Mucosa of descending colon (tissue), 3 donors: ENCODE data around the gene MC5R. TPM values are rescaled to one million over a fixed set of nuclear protein-coding genes. Genes with fewer than 3 reads are reported as not detected.
"Not testable (repeated sequence)": the region's sequence is repeated elsewhere in the genome, so short reads cannot be mapped to it uniquely, and the experiment has no call there.

Experiments
- ATAC-seq: fragments of 200-7000 bp; cut with Tn5 transposase; one replicate; pipeline ENCODE4 v1.9.1; 2020; ENCODE audit warnings: mild to moderate bottlenecking, moderate library complexity
- DNase-seq, 3 donors: peaks; one replicate each; pipeline ENCODE4 v3.0.0-alpha.2; 2020
- H3K36me3 ChIP-seq: fragments of 200-600 bp; one replicate; pipeline ENCODE4 v1.8.0; 2021; ENCODE audit warnings: low read depth, mild to moderate bottlenecking
- H3K4me1 ChIP-seq: fragments of 200-600 bp; one replicate; pipeline ENCODE4 v1.8.0; 2021; ENCODE audit warnings: low read depth, mild to moderate bottlenecking
- H3K4me3 ChIP-seq: fragments of 200-600 bp; one replicate; pipeline ENCODE4 v1.8.0; 2021; ENCODE audit warnings: mild to moderate bottlenecking
- H3K9me3 ChIP-seq: fragments of 200-600 bp; one replicate; pipeline ENCODE4 v1.8.0; 2021; ENCODE audit warnings: mild to moderate bottlenecking
- CTCF ChIP-seq: fragments of 200-600 bp; IDR thresholded peaks from one replicate; pipeline ENCODE4 v1.8.0; 2022; ENCODE audit warnings: antibody characterized with exemption, mild to moderate bottlenecking
- intact Hi-C, 2 donors: fragments of 100-400 bp; cut with DNase I in 1 of 2; cut with micrococcal nuclease in 1 of 2; formaldehyde crosslinking; loops; one replicate each; pipeline versions ENCODE4 v1.11.0 to v1.11.1; 2022; cut with DNase I, micrococcal nuclease
- total RNA-seq, 3 donors: library from RNA; stranded (reverse); fragmentation: NEBNext Ultra II Directional in 2 of 3; extraction: Animal tissue kit (Norgen Biotek cat#: 25700) in 2 of 3; gene quantifications; one replicate each; pipeline versions ENCODE4 v1.2.1 to v1.2.4, GENCODE V29; 2021 to 2023
- donor health status: DM: no; HTN: no; CAD: no; lungs with moderate emphysema.
- donor health status: DM: no; HTN: no; CAD: no.
- donor health status: DM: no; HTN: yes; CAD: no.

MC5R gene
- total RNA-seq, 3 donors from 2014 or later, result not detected

DNA sequence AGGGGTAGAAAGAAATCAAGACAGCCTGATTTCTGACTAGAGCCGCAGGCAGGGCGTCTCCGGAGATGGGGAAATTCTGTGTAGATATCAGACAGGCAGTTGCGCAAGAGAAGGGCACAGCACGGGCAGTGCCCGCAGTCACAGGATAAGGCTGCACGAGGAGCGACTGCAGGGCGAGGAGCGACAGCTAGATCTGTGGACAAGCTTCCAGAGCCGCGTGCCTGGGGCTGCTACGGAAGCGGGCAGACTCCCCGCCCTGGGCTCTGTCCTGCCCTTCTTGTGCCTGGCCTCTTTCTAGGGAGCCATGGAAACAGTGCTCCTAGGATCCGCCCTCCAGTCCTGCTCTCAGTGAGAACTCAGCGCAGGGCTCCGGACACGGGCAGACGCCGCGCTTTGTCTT lies 12.6 kb downstream of the MC5R start:
- Histone ChIP-seq H3K9me3 (no peaks in the 10 kb centered on the region), H3K4me1 (no peaks in the 10 kb centered on the region), H3K4me3 (no peak overlapping the region), H3K36me3 (no peaks in the 10 kb centered on the region)
- no peak for TF ChIP-seq CTCF
- DNase-seq (no peak), ATAC-seq (no peak)
- intact Hi-C loops, result no loop called here

DNA sequence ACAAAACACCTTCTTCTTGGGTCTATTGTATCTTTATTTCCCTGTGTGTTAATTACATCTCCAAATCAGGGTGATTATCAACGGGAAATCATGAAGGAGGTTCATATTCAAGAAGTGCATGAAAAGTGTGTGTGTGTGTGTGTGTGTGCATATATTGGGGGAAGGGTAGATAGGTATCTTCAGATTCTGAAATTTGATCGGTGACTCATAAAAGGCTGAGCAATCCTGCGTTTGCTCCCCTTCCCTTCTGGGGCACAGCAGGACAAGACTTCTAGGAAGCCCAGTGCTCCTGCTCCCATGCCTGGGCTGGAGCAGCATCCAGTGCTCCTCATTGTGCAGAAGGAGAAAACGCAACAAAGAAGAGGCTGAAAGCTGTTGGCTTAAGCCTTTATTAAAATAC lies 25.8 kb downstream of the MC5R start:
- no peak for TF ChIP-seq CTCF

GRCh38 chr18:13862898-13863297 lies 38.9 kb downstream of the MC5R start:
- peak; percentile 80 for ATAC-seq
- intact Hi-C loops, H3K4me1 ChIP-seq, H3K36me3 ChIP-seq, H3K9me3 ChIP-seq, H3K4me3 ChIP-seq: not testable (repeated sequence)
- DNase-seq, result peak in 2 of 3 donors; percentile 17 to 42

More for the DNA sequence above, 25.8 kb downstream of the MC5R start:
- Histone ChIP-seq H3K9me3 (no peaks in the 10 kb centered on the region), H3K4me3 (no peak overlapping the region), H3K4me1 (no peaks in the 10 kb centered on the region), H3K36me3 (no peaks in the 10 kb centered on the region)
- no peak for ATAC-seq
- intact Hi-C loops, result no loop called here
- no peak for DNase-seq

GRCh38 chr18:13868501-13869271 lies 44.7 kb downstream of the MC5R start:
- ATAC-seq, result peak; percentile 21
- Histone ChIP-seq H3K4me1 (no peaks in the 10 kb centered on the region), H3K36me3 (no peaks in the 10 kb centered on the region), H3K4me3 (no peak overlapping the region), H3K9me3 (no peaks in the 10 kb centered on the region)
- DNase-seq, result no peak
- TF ChIP-seq CTCF, result no peak
- intact Hi-C loops, result no loop called here

GRCh38 chr18:13871701-13872100 lies 47.8 kb downstream of the MC5R start:
- H3K4me3 ChIP-seq, result no peak overlapping the region
- H3K9me3 ChIP-seq, result no peaks in the 10 kb centered on the region
- ATAC-seq (no peak), DNase-seq (no peak)
- no peaks in the 10 kb centered on the region for H3K4me1 ChIP-seq
- no peaks in the 10 kb centered on the region for H3K36me3 ChIP-seq
- intact Hi-C loops, result no loop called here
- no peak for TF ChIP-seq CTCF

GRCh38 chr18:13872373-13872772 lies 48.4 kb downstream of the MC5R start:
- no peaks in the 10 kb centered on the region for H3K36me3 ChIP-seq
- no peak for ATAC-seq
- H3K9me3 ChIP-seq, result no peaks in the 10 kb centered on the region
- no peak for TF ChIP-seq CTCF
- intact Hi-C loops, result no loop called here
- no peak overlapping the region for H3K4me3 ChIP-seq
- H3K4me1 ChIP-seq, result no peaks in the 10 kb centered on the region
- DNase-seq, result no peak
